GM20431 (cell line): Measurements from ENCODE around the gene FAM167B.

Source experiments
- in situ Hi-C: fragments of 300-500 bp; cut with MseI, MboI; formaldehyde crosslinking; loops from one replicate; pipeline ENCODE4 v1.15.0; 2020; ENCODE audit warnings: low sequenced_read_pairs; ENCODE audit not compliant: unreplicated experiment

The FAM167B gene

DNA sequence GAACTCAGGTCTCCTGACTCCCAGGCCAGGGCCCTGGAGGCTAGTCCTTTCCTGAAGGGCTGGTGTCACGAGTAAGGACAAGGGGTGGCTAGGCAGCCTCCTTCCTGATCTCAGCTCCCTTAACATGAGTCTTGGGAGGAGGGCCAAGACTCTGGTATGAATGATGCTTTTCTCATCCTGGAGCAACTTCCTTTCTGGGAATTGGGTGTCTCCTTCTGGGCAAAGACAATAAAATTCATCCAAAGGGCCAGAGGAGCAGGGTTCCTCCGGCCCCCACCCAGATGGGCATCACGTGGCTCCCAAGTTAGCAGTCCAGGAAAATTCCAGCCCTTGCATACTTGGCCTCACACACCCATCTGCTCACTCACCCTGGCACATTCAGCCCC, at the start of gene FAM167B:
FAM167B (plus strand) TSS at position 335 of the 386 bp plus-strand sequence. CDS start 200 bp downstream, outside the sequence.
- in situ Hi-C loops: no loop called here

DNA sequence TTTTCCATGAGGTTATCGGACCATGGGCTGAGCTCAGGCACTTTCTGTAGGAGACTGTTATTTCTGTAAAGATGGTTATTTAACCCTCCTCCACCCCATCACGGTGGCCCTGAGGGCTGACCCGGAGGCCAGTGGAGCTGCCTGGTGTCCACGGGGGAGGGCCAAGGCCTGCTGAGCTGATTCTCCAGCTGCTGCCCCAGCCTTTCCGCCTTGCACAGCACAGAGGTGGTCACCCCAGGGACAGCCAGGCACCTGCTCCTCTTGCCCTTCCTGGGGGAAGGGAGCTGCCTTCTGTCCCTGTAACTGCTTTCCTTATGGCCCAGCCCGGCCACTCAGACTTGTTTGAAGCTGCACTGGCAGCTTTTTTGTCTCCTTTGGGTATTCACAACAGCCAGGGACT, 49.2 kb upstream of the FAM167B start:
- in situ Hi-C loops: no loop called here

DNA sequence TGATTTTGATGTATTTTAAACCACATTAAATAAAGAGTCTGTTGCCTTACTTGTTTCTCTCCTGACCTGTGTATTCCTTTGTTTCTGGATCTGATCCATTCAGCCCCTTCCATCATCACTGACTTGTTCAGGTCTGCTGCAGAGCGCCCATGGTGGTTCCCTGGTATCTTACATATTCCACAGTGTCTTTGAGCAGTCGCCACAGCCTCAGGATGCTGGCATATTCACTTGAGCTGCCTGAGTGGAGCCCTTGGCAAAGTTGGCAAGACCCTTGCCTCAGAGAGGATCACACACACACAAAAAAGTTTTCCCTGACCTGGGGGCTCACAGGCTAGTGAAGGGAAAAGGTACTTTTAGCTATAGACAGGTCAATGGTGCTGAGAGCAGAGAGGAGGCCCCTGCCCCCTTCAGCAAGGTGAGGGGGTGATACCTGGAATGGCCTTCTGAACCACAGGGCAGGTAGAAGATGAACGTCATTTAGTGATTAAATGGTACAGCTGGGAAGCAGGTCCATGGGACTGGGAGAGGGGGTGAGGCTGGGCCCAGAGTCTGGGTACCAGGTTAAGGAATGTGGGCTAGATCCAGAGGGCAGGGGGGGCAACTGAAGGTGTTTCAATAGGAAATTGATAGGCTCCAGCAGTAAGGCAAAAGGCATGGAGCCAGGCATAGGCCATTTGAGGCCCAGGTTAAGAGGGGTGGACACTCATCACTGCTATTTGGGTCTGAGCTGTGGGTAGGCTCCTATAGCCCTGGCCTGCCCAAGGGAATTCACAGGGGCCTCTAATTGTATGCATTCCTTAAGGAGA, 48.6 kb upstream of the FAM167B start:
- in situ Hi-C loops: no loop called here

DNA sequence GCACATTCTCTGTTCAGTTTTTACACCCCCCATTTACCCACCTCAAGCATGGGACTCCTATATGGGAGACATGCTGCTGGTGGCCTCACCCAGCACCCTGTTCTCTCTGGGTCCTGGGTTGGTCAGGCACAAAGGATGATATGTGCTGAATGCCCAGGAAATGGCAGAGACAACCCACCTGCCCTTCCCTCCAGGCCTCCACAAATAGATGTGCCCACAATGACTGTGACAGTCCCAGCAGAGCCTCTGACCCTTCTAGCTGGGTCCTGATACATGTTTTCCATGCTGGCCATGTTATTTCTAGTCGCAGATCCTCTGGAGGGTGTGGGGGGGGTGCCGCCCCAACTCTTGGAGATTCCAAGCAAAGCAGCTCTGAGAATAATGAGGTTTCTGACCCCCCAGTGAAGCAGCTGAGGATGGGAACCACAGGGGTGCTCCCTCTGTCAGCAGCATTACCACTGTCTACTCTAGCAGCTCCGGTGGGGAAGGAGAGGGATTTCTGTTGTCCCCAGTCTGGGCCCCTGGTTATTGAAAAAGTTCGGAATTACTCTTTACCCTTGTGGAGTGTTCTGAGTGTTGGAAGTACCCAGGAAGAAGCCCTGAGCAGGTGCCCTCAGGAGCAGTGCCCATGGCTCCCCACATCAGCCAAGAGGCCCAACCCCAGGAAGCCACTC, 47.8 kb upstream of the FAM167B start:
- in situ Hi-C loops: no loop called here

DNA sequence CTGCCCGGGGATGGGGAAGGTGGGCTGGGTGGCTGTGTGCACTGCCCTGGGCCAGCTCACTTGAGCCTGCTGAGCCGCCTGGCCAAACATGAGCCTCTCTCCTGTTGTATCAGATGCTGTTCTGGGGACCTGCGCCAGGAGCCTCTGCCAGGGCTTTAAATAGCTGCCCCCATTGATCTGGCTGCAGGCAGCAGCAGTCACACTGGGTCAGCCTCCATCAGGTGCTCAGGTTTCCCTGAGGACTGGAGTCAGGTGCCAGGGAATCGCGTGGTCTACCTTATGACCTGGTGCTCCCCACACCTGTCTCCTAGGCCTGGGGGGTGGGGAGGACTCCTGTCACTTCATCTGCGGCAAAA, 47.3 kb upstream of the FAM167B start:
- in situ Hi-C loops: no loop called here

DNA sequence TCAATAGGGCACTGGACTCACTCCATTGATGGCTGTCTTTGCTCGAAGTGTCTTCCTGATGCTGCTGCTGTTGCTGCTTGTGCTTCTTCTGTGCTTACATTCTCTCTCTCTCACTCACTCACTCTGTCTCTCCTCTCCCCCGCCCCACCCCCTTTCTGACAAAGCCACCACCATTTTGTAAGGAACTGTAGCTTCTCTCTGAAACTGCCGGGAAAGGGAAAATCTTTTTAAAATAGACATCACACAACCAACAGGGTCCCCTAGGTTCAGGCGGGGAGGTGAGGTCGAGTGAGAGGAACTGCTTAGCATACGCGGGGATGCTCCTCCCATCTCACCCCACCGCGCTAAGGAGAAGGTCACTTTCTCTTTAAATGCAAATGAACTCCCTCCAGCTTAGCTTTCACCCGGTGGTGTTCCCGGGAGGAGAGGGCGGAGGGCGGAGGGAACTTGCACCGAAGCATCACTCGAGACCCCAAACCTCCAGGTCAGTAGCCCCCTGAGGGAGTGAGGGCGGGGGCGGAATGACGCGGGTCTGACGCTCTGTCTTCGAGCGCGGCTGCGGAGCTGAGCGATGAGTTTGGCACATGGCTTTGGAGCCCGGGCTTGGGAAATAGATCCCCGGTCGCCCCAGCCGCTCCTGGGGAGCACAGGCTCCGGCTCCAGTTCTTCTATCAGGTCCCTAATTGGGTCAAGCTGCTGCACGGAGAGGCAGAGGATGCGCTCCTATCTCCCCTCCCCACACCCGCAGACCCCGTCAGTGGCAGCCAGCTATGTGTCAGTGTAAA, 46.6 kb upstream of the FAM167B start, which contains the start of gene CCDC28B:
CCDC28B (plus strand) TSS at position 370 of the 785 bp plus-strand sequence. CDS start 1,341 bp downstream, outside the sequence.
- in situ Hi-C loops: no loop called here

DNA sequence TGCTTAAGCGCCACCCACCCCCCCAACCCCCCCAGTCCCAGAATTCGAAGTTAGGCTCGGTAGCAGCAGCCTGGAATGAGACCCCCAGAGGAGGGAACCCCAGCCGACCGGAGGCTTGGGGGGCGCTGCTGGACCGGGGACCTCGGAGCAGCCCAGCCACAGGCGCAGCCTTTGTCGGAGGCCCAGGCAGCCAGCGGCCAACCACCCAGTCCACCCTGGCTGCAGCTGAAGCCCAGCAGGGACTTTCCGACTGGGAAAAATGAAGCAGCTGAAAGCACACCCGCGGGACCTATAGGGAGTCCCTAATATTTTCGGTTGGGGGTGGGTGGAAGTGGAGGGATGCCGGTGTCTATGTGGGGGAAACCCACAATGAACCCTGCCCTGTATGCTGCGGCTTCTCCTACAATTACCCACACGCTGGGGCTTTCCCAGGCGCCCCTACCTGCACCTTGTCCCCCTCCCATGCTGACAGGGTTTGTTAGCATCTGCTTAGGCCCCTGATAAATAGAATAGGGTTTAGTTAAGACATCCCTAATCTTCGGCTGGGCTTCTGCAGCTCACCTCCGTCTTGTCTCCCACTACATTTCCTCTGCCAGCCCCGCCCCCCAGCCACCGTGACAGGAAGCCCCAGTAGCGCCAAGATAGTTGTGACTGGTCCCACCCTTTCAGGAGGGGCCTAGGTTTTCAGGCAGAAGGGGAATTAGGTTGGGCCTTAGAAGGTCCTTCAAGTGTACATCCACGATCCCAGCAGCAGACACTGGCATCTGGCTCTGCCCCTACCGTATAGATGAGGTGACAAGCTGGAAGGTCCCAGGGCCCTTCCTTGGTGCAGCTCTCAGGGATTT, 45.8 kb upstream of the FAM167B start:
- in situ Hi-C loops: no loop called here

DNA sequence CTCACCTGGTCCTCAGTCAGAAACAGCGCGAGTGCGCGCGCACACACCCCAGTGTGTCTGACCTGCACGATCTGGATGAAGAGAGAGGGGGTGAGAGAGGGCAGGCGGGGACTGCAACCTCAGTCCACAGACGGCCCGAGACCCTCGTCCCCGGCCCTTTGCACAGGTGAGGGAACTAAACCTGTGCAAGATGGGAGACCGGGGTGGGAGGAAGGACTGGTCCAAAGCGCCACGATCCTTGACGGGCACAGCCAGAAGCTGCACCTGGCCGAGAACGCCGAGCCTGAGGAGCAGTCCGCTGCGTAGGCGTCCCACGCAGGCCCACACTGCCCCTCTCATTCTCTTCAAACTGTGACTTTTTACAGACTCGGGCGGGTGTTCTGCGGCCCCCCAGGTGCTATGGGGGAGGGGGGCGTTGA, 42.1 kb upstream of the FAM167B start:
- in situ Hi-C loops: no loop called here

DNA sequence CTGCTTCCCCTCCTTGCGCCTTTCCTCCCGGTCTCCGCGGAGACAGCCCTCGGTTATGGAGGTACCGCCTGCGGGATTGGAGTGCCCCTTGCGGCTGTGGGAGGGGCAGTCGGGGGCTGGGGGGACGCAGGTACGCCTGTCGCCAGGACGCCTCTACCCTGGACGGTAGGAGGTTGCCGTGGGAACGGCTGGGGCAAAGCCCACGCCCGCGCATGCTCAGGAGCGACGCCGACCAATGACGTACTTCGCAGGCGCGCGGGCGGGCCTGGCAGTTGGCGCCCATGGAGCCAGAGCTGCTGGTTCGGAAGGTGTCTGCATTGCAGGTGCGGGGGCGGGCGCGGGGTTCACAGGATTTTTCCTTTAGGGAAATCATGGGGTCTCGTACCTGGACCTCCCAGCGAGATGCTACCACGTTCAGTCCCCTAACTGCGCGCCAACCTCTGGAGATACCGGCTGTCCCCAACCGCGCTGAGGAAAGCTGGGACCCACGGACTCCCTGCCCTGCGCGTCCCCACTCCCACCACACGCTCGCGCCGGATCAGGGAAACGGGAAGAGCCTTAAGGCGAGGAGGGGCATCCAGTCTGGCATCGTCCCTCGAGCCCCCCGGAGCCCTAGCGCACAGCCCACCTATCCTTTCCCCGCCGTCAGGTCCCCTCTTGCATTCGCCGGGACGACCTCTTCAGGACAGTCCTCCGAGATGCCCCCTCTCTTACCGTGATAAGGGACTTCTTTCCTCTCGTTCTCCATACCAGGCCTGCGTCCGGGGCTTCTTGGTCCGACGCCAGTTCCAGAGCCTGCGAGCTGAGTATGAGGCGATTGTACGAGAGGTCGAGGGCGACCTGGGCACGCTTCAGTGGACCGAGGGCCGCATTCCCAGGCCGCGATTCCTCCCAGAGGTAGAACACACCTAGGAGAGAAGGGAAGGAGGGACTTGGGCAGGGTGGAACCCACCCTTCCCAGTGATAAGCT, 41.3 kb upstream of the FAM167B start, which contains the start of gene IQCC:
IQCC (plus strand) TSS at position 271 of the 970 bp plus-strand sequence; CDS start at position 282, 11 bp downstream.
- in situ Hi-C loops: no loop called here

DNA sequence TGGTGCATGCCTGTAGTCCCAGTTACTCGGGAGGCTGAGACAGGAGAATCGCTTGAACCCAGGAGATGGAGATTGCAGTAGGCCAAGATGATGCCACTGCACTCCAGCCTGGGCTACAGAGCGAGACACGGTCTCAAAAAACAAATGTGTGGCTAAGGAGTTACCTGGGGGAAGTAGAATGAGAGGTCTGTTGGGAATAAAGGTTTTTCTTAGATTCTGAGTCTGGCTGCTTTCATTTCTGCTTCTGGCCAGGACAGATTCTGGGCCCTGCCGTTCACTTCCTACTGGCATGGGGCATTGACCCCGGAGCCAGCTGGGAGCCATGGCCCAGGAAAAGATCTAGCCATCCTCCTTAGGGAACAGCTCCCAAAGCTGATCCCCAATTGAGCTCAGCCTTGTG, 38.6 kb upstream of the FAM167B start:
- in situ Hi-C loops: no loop called here

DNA sequence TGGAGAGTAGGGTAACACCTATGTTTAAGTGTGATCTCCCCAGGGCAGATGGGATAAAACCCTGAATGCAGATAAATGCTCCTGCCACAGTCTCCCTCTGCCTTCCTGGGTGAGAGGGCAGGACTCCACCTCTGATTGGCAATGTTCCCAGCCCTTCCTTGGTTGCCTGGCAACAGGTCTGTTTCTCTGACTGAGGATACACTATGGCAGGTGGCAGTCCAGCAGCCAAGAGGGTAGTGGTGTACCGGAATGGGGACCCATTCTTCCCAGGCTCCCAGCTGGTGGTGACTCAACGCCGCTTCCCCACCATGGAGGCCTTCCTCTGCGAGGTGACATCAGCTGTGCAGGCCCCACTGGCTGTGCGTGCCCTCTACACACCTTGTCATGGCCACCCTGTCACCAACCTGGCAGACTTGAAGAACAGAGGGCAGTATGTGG, 38.1 kb upstream of the FAM167B start, which contains the start of gene DCDC2B:
DCDC2B (plus strand) TSS at position 199 of the 438 bp plus-strand sequence; CDS start at position 204, 5 bp downstream.
- in situ Hi-C loops: no loop called here

DNA sequence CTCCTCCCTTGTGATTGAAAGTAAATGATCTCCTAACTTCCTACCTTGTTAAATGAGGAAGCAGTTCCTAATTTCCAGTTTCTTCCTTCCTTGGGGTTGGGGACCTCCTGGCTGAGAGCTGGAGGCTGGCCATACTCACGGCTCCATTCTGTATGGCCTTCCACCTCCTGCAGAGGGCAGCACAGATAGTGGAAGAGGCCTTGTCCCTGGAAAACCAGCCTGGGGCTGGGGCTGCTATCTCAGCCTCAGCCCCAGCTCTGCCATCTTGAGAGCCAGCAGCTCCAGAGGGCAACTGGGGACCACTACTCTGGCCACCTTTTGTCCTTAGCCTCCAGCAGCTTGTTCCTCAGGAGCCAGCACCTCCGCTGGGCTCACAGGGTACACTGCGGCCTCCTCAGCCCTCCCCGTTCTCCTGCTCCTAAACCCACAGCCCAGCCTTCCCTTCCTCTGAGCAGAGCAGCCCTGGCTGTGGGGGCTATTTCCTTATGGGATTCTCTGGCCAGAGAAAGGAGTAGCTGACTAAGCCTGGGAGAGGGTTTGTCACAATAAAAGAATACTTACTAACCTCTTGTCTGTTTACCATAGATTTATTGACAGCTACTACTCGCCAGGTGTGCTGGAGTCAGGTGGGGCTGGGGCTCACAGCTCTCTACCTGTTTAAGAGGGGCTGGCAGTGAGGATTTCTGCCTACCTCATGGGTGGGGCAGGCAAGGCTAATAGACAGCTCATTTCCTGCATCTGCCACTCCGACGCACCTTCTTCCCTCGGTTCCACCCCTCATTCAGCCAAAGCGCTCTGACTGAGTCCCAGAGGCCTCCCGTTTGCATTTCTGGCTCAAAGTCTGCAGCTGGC, 31.2 kb upstream of the FAM167B start:
- in situ Hi-C loops: loop anchor here (10.0 kb wide), 1 partner anchor 199 kb away; no protein-coding TSS in a partner anchor

DNA sequence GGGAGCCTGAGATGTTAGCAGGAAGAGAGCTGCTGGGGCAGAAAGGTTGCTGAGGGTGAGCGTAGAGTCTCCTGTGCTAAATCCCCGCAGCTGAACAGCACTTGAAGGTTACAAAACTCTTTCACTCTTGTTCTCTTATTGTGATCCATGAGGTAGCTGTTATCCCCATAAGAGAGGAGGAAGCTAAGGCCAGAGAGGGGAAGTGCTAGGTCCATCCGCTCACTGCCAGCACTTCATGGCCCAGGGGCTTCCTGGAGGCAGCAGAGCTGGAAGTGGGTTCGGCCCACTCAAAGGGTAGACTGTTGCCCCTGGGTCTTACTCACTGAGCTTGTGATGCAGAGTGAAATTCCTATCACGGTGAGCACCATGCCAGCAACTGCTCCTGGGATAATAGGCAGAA, 30.5 kb upstream of the FAM167B start:
- in situ Hi-C loops: loop anchor here (10.0 kb wide), 1 partner anchor 198 kb away; no protein-coding TSS in a partner anchor

DNA sequence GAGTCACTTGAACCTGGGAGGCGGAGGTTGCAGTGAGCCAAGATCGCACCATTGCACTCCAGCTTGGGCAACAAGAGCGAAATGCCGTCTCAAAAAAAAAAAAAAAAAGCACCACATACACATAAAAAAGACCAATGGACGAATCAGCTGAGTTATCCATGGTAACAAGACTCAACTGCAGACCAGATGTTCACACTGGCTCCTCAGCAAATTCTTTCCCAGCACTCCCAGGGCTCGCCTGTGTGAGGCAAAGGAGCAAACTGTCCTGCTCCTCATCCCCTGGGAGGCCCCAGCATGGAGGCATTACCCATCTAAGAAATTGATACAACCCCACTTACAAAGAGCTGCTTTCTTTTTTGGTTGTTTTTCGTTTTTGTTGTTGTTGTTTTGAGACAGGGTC, 28.0 kb upstream of the FAM167B start:
- in situ Hi-C loops: loop anchor here (10.0 kb wide), 1 partner anchor 196 kb away; no protein-coding TSS in a partner anchor

DNA sequence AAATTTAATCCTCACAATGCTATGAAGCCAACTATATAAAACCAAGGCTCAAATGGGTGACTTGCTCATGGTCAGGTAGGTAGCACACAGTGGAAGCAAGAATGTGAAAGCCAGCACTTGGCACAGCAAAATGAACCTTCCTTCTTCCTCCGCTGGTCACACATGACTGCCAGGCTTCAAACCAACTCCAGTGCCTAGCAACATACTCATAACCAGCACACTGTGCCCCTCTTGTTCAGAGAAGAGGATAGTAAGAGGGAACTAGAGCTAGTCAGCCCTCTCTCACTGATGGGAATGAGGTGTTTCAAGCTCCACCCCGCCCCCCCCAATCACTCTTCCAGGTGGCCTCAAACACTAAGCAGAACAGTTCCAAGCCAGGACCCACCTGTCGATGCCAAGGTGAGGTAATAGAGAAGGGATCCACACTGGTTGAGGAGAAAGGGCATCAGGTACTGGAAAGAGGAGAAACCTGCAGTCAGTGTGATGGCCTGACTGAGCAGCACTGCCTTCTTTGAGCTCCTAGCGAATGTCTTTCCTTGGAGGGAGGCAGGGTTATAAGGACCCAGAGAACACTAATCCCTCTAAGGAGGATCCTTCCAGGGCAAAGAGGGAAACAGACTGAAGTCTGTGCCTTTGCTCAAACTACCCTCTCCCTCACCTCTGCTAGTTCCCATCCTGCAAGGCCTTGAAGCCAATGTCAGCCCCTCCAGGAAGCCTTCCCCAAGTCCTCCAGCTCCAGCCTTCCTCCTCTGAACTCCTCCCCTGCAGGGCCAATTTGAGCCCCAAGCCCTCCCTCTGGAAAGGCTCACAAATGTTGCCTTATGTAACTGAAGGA, 26.1 kb upstream of the FAM167B start:
- in situ Hi-C loops: no loop called here

DNA sequence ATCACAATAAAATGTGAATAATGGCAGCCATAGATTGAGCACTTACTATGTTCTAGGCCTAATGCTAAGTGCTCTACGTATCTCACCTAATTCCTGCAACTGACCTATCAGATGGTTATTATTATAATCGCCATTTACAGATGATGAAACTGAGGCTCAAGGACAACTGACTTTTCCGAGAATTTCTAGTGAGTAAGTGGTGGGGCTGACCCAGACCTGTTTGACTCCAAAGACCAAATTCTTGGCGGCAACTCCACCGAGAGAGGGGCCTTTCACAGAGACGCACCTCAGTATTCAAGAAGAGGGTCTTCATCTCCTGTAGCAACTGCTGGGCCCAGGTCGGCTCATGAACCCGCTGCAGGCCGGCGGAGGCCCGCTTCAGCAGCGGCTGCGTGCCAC, 25.4 kb upstream of the FAM167B start:
- in situ Hi-C loops: no loop called here
